Measurements from ENCODE around the gene SYNPO2.

- TF ChIP-seq CTCF (IDR thresholded peaks at IDR 0.05 in 8 of 11, conservative IDR thresholded peaks at IDR 0.05 in 3 of 11) (no peak), POLR2AphosphoS5 (IDR thresholded peaks at IDR 0.05) (no peak)
These were observed 58.4 kb downstream of the SYNPO2 start for GRCh38 chr4:118947095-118947494.
